Measurements from ENCODE around the gene APLP2. TPM values are rescaled to one million over a fixed set of nuclear protein-coding genes. Genes with fewer than 3 reads are reported as not detected.

The APLP2 gene
- total RNA-seq, 1 experiment from 2014 or later: 210 TPM

DNA sequence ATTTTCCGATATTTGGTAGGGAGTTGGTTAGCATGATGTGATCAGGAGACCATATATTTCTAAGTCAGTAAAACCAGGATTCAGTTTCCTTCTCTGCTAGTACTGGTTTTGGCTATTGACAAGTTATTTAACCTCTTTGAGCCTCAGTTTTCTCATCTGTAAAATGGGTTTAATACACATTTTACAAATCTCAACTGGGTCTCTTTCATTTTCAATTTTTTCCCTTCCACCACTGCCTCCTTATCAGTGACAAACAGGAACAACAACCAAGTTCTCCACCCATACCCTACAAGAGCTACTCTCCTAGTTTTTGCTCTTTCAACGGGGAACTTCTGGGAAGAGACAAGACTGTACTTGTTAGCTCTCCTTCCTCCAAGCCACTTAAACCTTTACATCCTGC is 6.2 kb upstream of the APLP2 start:
- H3K4me2 ChIP-seq (ENCODE audit: low read length): no peak overlapping the region
- ChIA-PET CTCF (no interaction called here), RAD21 (ENCODE audit: low non-redundant PET in 1 of 2, low total read pairs in 2 of 2, uncharacterized antibody in 2 of 2, unreplicated experiment in 2 of 2) (interaction anchor here in 1 of 2 experiments (0.6 kb wide), 1 partner anchor 61 kb away, joined by 3 read pairs; the partner anchor contains the start of gene PRDM10), POLR2A (no interaction called here)
- H3K27ac ChIP-seq (ENCODE audit: low read depth, low read length): no peak overlapping the region
- no peaks in the 10 kb centered on the region for H3K9me2 ChIP-seq (ENCODE audit: insufficient read depth)
- no peaks in the 10 kb centered on the region for H4K20me1 ChIP-seq (ENCODE audit: insufficient read depth)
- no peak overlapping the region for H2AFZ ChIP-seq (ENCODE audit: low read depth, low read length, poor library complexity, severe bottlenecking)
- no TSS peak for BruUV-seq (replicated peaks)
- TF ChIP-seq ZNF274 (IDR thresholded peaks at IDR 0.05; ENCODE audit: low read depth, low read length) (no peak), ELF1 (IDR thresholded peaks at IDR 0.05; ENCODE audit: borderline replicate concordance, low read depth) (no peak), YY1 (IDR thresholded peaks at IDR 0.05; ENCODE audit: extremely low read depth, insufficient replicate concordance, low read depth, low read length) (no peak), ZFX (IDR thresholded peaks at IDR 0.05) (no peak), FOSL1 (IDR thresholded peaks at IDR 0.05; ENCODE audit: low read depth) (no peak), CBX3 (IDR thresholded peaks at IDR 0.05; ENCODE audit: low read depth) (no peak), TCF7L2 (IDR thresholded peaks at IDR 0.05; ENCODE audit: borderline replicate concordance, extremely low read depth, insufficient read depth, insufficient read length) (no peak), JUND (IDR thresholded peaks at IDR 0.05) (no peak), EZH2 (IDR thresholded peaks at IDR 0.05) (no peak), SIN3A (IDR thresholded peaks at IDR 0.05; ENCODE audit: low read depth) (no peak), POLR2AphosphoS5 (IDR thresholded peaks at IDR 0.05; ENCODE audit: low read depth, low read length) (no peak), EZH2phosphoT487 (IDR thresholded peaks at IDR 0.05; ENCODE audit: borderline replicate concordance) (no peak), CEBPB (IDR thresholded peaks at IDR 0.05; ENCODE audit: low read depth) (no peak)
- TF ChIP-seq, protein P1, sequence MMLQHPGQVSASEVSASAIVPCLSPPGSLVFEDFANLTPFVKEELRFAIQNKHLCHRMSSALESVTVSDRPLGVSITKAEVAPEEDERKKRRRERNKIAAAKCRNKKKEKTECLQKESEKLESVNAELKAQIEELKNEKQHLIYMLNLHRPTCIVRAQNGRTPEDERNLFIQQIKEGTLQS (IDR thresholded peaks at IDR 0.05): no peak
- TF ChIP-seq, protein P2, sequence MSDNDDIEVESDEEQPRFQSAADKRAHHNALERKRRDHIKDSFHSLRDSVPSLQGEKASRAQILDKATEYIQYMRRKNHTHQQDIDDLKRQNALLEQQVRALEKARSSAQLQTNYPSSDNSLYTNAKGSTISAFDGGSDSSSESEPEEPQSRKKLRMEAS (IDR thresholded peaks at IDR 0.05): no peak
- TF ChIP-seq, protein P3, sequence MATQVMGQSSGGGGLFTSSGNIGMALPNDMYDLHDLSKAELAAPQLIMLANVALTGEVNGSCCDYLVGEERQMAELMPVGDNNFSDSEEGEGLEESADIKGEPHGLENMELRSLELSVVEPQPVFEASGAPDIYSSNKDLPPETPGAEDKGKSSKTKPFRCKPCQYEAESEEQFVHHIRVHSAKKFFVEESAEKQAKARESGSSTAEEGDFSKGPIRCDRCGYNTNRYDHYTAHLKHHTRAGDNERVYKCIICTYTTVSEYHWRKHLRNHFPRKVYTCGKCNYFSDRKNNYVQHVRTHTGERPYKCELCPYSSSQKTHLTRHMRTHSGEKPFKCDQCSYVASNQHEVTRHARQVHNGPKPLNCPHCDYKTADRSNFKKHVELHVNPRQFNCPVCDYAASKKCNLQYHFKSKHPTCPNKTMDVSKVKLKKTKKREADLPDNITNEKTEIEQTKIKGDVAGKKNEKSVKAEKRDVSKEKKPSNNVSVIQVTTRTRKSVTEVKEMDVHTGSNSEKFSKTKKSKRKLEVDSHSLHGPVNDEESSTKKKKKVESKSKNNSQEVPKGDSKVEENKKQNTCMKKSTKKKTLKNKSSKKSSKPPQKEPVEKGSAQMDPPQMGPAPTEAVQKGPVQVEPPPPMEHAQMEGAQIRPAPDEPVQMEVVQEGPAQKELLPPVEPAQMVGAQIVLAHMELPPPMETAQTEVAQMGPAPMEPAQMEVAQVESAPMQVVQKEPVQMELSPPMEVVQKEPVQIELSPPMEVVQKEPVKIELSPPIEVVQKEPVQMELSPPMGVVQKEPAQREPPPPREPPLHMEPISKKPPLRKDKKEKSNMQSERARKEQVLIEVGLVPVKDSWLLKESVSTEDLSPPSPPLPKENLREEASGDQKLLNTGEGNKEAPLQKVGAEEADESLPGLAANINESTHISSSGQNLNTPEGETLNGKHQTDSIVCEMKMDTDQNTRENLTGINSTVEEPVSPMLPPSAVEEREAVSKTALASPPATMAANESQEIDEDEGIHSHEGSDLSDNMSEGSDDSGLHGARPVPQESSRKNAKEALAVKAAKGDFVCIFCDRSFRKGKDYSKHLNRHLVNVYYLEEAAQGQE (IDR thresholded peaks at IDR 0.05; ENCODE audit: low read depth): no peak
- TF ChIP-seq, protein P4, sequence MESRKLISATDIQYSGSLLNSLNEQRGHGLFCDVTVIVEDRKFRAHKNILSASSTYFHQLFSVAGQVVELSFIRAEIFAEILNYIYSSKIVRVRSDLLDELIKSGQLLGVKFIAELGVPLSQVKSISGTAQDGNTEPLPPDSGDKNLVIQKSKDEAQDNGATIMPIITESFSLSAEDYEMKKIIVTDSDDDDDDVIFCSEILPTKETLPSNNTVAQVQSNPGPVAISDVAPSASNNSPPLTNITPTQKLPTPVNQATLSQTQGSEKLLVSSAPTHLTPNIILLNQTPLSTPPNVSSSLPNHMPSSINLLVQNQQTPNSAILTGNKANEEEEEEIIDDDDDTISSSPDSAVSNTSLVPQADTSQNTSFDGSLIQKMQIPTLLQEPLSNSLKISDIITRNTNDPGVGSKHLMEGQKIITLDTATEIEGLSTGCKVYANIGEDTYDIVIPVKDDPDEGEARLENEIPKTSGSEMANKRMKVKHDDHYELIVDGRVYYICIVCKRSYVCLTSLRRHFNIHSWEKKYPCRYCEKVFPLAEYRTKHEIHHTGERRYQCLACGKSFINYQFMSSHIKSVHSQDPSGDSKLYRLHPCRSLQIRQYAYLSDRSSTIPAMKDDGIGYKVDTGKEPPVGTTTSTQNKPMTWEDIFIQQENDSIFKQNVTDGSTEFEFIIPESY (IDR thresholded peaks at IDR 0.05; ENCODE audit: extremely low read depth, insufficient replicate concordance, low read length): no peak
- TF ChIP-seq, protein P5, sequence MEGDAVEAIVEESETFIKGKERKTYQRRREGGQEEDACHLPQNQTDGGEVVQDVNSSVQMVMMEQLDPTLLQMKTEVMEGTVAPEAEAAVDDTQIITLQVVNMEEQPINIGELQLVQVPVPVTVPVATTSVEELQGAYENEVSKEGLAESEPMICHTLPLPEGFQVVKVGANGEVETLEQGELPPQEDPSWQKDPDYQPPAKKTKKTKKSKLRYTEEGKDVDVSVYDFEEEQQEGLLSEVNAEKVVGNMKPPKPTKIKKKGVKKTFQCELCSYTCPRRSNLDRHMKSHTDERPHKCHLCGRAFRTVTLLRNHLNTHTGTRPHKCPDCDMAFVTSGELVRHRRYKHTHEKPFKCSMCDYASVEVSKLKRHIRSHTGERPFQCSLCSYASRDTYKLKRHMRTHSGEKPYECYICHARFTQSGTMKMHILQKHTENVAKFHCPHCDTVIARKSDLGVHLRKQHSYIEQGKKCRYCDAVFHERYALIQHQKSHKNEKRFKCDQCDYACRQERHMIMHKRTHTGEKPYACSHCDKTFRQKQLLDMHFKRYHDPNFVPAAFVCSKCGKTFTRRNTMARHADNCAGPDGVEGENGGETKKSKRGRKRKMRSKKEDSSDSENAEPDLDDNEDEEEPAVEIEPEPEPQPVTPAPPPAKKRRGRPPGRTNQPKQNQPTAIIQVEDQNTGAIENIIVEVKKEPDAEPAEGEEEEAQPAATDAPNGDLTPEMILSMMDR (IDR thresholded peaks at IDR 0.05 in 2 of 3, conservative IDR thresholded peaks at IDR 0.05 in 1 of 3; ENCODE audit: borderline replicate concordance in 1 of 3, insufficient read depth in 1 of 3, low read depth in 2 of 3, low read length in 2 of 3): no peak
- no peaks in the 10 kb centered on the region for H3K9me3 ChIP-seq (ENCODE audit: control insufficient read depth in 1 of 2, insufficient read depth in 1 of 2, low read depth in 1 of 2, low read length in 2 of 2)
- H3K79me2 ChIP-seq (ENCODE audit: insufficient read depth, low read length): no peaks in the 10 kb centered on the region
- H3K4me3 ChIP-seq (replicated peaks in 1 of 2; ENCODE audit: low read depth in 1 of 2, low read length in 2 of 2): no peak overlapping the region
- no peaks in the 10 kb centered on the region for H3K36me3 ChIP-seq (ENCODE audit: control insufficient read depth in 1 of 2, insufficient read depth in 2 of 2, low read length in 2 of 2)
- ATAC-seq: no peak
- no peak for DNase-seq (ENCODE audit: low read depth, low spot score)
- intact Hi-C loops (cut with micrococcal nuclease): no loop called here
- H3K9ac ChIP-seq (ENCODE audit: low read length): no peak overlapping the region
- no peaks in the 10 kb centered on the region for H3K27me3 ChIP-seq (ENCODE audit: insufficient read depth, low read length)
- H3K4me1 ChIP-seq (ENCODE audit: control insufficient read depth in 1 of 2, insufficient read depth in 2 of 2, low read length in 2 of 2): peaks cover 4 to 7% of the 10 kb centered on the region in 2 experiments; a peak in 3 of 4 replicates
